GM12892 (cell line): ENCODE results near the gene PEMT.

ENCODE experiments used
- DNase-seq: peaks from one replicate; pipeline ENCODE4 v3.0.0; 2011; ENCODE audit not compliant: insufficient read length
- FAIRE-seq: peaks from 2 replicates; lab custom pipeline; 2011; peaks lifted over from hg19 to GRCh38; lab: Jason Lieb, UNC
- POLR2A ChIP-seq: IDR thresholded peaks from 2 replicates; pipeline ENCODE4 v1.6.1; 2011; ENCODE audit warnings: low read depth, low read length, control low read depth
- POLR2AphosphoS5 ChIP-seq: IDR thresholded peaks from 2 replicates; pipeline ENCODE4 v1.6.1; 2011; ENCODE audit warnings: low read depth, low read length, control low read depth
- TAF1 ChIP-seq: IDR thresholded peaks from 2 replicates; pipeline ENCODE4 v1.6.1; 2011; ENCODE audit warnings: low read depth, mild to moderate bottlenecking, control low read depth, low read length, borderline replicate concordance

The PEMT gene

DNA sequence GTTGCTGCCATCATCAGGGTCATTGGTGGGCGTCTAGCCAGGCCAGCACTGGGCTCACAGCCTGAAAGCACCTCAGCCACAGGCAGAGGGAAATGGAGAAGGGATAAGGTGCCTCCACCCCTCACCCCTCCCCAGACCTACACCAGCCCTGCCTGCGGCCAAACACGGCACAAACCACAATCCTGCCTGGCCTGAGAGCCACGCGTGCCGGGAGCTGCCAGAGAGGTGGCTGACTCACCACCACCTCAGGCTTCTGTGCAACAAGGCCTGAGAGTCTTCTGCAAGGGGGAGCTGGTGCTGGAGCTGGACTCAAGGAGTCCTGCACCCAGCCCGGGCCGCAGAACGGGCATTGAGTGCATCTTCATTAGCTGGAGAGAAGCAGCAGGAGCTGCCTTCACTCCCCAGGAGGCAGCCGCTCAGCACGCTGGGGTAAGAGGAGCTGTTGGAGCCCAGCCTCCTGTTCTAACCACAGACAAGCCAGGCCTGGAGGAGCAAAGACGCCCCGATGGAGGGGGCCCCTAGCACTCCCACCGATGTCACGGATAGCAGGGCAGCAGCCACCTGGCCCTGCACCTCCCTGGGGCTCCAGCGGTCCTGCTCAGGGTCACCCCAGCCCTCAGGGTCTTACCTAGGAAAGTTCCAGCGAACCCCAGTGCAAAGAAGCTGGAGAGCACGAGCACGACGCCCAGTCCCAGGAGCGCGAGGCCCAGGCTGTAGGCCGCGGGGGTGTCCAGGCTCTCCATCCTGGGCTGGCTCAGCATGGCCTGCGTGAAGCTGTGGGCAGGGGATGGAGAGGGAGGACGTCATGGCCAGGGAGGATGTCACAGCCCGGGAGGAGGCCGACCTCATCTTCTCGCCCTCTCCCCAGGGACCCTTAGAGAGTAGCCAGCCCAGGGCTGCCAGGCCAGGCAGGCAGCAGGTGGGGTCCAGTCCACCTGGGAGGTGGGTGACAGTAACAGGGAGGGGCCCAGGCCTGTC, 79.3 kb downstream of the PEMT start:
- DNase-seq: no peak
- no peak for FAIRE-seq
- TF ChIP-seq POLR2A (no peak), TAF1 (no peak), POLR2AphosphoS5 (no peak)

DNA sequence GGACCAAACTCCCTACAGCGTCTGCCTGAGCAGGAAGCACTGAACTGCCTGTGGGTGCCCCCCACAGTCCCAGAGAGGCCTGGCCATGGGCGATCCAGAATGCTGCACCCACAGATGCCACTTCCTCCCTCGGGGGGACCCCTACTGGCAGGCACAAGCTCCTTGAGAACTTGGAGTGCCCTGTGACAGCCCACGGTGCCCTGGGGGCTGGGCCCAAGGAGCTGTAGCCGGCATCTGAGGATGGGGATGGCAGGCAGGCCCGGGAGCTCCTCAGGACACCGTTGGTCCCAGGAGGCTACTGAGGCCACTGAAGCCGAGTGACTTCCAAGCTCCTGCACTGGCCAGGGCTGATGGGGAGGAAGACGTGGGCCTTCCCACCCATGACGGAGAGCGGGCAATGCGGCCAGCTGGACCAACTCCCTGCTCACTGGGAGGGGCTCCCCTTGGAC, 80.2 kb downstream of the PEMT start:
- FAIRE-seq (no peak), DNase-seq (no peak)
- TF ChIP-seq TAF1: no peak
- TF ChIP-seq POLR2A: no peak
- TF ChIP-seq POLR2AphosphoS5: no peak

DNA sequence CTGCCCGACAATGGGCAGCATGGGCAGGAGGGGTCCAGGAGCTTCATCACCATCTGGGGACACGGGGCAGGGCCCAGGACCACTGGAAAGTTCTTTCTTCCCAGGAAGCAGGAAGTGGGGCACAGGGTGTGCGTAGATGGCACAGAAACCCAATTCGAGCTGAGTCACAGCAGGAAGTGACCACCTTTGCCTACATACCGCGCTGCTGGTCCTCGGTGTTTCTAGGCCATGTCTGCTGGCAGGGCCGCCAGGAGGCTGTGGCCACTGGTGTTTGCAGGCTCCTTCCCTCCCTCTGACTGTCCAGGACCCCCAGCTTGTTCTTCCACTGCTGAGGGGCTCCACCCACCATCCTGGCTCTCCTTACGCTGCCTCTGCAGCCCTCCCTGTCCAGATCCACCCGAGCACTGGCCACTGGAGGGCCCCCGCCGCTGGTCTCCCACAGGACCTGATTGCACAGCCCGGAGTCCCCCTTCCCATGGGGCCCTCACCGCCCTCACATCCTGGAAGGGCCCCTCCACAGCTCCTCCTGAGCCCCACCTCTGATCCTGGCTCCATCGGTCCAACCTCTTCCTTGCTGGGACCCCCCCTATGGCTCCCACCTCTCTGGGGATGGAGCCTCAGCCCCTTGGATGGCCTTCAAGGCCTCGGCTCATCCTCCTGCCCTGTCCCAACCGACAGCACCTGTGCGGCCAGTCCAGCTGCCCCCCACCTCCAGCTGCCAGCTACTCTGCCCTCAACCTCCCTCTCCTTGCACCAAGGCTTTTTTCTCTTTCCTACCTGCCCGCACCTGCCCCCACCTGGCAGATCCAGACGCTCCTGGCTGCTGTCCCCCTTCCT, 80.8 kb downstream of the PEMT start:
- TF ChIP-seq TAF1 (no peak), POLR2A (no peak)
- no peak for FAIRE-seq
- DNase-seq: no peak

DNA sequence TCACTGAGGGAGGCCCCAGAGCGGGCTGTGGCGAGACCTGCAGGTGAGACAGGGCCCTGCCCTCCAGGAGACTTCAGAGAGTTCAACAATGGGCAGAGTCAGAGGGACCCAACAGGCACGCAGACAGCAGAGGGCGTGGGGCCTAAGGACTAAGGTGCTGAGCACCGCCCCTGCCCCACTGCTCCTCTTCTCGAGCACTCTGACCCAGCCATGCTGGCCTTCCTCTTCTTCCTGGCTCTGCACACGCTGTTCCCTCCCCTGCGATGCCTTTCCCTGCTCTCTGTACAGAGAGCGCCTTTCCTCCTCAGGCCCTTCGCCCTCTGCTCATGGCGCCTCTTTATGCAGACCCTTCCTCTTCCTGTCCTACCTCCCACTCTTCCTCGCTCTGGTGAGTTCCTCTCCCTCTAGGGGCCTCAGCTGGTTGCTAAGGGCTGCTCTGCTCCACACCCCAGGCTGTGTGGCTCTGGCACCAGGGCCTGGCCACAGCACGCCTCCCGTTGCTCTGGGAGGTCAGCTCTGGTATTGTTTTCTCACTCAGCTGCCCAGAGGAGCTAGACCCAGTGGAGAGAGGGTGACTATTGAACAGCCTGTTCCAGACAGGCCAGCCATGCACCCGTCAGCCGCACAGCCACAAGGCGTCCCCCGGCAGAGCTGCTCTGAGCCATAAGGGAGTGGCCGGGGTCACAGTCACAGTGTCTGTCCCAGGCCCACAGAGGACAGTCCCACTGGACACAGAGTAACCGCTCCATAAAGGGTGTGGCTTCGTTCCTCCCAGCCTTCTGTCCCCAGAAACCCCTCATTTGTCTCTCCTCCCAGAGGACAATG, 81.7 kb downstream of the PEMT start:
- TF ChIP-seq TAF1 (no peak), POLR2AphosphoS5 (no peak), POLR2A (no peak)
- DNase-seq (no peak), FAIRE-seq (no peak)

DNA sequence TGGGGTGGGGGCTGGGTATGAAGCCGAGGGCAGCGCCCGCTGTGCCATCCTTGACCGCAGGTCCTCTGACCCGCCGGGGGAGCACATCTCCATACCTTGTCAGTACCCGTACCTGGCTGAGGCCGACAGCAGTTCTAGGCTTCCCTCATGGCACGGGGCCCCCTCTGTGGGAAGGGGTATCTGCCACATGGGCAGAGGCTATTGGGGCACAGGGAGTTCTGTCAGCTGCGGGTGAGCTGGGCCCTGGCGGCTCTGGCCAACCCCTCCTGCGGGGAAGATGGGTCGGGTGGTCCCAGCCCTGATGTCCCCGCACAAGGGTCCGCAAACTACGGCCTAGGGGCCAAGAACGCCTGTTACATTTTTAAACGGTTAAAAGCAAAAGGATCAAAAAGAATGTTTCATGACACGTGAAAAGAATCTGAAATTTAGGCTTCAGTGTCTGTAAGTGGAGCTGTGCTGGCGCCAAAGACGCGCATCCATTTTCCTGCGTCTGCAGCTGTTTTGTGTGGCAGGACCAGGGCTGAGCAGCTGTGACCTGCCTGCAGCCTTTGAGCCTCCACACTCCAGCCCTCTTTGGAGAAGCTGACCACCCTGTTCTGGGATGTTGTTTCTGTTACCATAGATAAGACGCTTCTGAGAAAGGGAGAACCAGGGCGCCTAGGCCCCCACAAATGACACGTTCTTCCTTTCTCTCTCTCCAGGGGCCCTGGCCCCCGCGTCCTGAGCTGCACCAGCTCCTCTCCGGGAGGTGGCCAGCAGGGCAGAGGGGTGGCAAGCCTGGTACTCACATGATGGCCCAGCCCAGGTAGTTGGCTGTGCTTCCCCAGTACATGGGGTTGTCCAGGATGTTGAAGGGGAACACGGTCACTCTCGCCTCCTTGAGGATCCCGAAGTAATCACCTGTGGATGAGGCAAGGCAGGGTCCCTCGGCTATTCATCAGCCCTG, 82.6 kb downstream of the PEMT start:
- TF ChIP-seq TAF1: no peak
- TF ChIP-seq POLR2AphosphoS5: no peak
- TF ChIP-seq POLR2A: no peak
- DNase-seq (no peak), FAIRE-seq (no peak)

DNA sequence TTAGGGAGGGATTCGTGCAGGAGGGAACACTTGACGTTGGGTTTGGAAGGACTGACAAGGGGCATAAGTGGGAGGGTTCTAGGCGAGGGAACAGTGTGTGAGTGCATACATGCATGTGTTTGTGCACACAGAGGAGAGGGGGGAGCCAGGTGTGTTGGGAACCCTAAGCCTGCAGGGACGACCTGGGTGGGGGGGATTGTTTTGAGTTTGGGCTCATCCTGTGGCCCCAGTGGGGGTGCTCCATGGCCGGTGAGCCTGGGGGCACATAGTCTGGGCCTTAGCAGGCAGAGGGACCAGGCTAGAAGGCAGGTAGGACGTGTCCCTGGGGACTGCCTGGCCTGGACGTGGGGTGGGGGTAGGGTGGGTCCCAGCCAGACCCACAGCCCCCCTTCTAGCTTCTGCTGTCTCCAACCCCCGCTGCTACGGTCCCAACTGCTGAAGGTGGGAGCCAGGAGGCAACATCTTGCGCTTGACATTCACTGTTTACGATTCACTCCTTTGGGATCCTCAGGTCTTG, 83.4 kb downstream of the PEMT start:
- DNase-seq (no peak), FAIRE-seq (no peak)
- TF ChIP-seq TAF1 (no peak), POLR2A (no peak), POLR2AphosphoS5 (no peak)

DNA sequence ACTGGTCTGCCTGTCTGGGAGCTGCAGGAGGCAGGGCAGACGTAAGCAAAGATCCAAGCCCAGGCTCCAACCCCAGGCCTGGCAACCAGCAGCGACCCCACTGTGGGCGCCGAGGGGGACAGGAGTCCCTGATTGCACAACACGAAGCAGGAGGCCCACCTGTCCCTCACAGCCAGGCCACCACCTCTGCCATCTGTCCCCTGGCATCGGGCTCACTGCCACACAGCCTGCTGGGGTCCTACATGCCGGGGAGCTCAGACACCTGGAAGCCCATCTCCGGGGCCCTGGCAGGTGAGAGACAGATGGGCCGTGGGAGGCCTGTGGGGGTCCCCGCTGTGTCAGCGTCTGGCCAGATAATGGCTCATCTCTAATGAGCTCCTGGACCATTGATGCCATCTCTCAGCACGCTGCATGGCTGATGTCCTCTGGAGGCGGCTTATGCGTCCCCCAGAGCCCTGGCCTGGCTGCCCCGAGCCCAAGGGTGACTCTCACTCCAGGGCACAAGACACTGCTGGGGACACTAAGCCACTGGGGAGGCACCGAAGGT, 84.0 kb downstream of the PEMT start:
- no peak for FAIRE-seq
- TF ChIP-seq POLR2A (no peak), POLR2AphosphoS5 (no peak), TAF1 (no peak)
- DNase-seq: no peak

DNA sequence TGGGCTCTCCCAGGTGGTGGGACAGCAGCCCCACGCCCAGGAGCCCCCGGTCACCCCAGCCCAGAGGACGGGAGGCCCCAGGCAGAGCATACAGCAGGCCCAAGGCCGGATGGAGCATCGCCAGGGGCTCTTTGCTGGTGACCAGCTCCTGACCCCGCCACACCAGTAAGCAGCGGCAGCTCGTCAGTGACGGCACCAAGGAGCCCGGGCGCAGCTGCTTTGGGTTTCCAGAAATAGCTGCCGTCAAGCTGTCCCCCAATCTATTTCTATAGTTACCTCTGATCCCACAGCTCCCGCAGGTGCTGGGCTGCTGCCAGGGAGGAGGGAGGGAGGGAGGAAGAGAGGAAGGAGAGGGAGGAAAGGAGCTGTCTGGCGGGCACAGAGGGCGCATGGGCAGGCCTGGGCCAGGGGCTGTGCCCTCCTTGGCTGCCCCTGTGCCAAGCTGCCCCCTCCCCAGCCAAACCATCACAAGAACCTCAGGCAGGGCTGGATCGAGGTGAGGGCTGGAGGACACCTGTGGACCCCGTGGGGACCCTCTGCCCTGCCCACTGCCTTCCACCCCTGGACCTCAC, 84.5 kb downstream of the PEMT start:
- TF ChIP-seq POLR2A: no peak
- no peak for TF ChIP-seq POLR2AphosphoS5
- TF ChIP-seq TAF1: no peak
- FAIRE-seq: no peak
- no peak for DNase-seq

DNA sequence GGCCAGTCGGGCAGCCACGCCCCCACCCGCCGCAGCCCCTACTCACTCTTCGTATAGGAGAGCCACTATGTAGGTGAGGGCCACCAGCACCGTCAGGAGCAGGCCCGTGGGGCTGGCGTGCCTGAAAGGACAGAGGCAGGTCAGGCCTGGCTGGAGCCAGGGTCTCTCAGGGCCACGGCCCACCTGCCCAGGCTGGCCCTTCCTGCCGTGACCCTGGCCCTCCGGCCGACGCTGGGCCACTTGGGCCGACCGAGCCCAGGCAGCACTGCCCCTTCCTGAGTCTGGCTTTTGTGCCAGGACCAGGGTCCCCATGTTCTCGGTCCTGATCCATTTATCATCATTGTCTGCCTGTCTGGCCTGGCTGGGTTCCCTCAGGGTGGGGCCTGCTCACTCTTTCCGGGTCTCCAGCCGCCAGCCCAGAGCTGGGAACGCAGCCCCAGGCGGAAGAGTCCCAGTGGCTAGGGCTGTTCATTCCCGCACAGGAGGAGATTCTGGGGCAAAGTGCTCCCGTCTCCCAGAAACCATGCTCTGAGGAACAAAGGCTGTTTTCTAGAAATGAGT, 85.2 kb downstream of the PEMT start:
- DNase-seq (no peak), FAIRE-seq (no peak)

More for the DNA sequence above, 85.2 kb downstream of the PEMT start:
- TF ChIP-seq POLR2A: no peak
- no peak for TF ChIP-seq TAF1
- TF ChIP-seq POLR2AphosphoS5: no peak
